Astrocyte (in vitro differentiated cells and primary cell): ENCODE measurements around the gene SH3PXD2B. TPM values are rescaled to one million over a fixed set of nuclear protein-coding genes. Genes with fewer than 3 reads are reported as not detected.

ENCODE experiments used
- DNase-seq: peaks from one replicate; pipeline ENCODE4 v3.0.0-alpha.2; 2010; ENCODE audit warnings: low read depth
- FAIRE-seq: peaks from 2 replicates; lab custom pipeline; 2011; peaks lifted over from hg19 to GRCh38; lab: Jason Lieb, UNC
- H2AFZ ChIP-seq: 2 replicates; pipeline ENCODE4 v1.6.0; 2012; ENCODE audit warnings: low read depth, low read length, inconsistent platforms
- H3K27ac ChIP-seq: 2 replicates; pipeline ENCODE4 v1.5.1; 2011; ENCODE audit warnings: low read depth, low read length, inconsistent platforms
- H3K27me3 ChIP-seq: 2 replicates; pipeline ENCODE4 v1.6.0; 2011; ENCODE audit warnings: low read length, inconsistent platforms; ENCODE audit not compliant: insufficient read depth
- H3K36me3 ChIP-seq: 2 replicates; pipeline ENCODE4 v1.5.1; 2011; ENCODE audit warnings: low read length, inconsistent platforms; ENCODE audit not compliant: insufficient read depth
- H3K4me1 ChIP-seq: 2 replicates; pipeline ENCODE4 v1.5.1; 2011; ENCODE audit warnings: low read length, inconsistent platforms; ENCODE audit not compliant: insufficient read depth
- H3K4me2 ChIP-seq: 2 replicates; pipeline ENCODE4 v1.6.0; 2012; ENCODE audit warnings: low read length, inconsistent platforms
- H3K4me3 ChIP-seq: 2 replicates; pipeline ENCODE4 v1.5.1; 2011; ENCODE audit warnings: low read depth, mild to moderate bottlenecking, low read length, inconsistent platforms; ENCODE audit not compliant: insufficient read depth
- H3K79me2 ChIP-seq: 2 replicates; pipeline ENCODE4 v1.6.0; 2012; ENCODE audit warnings: mild to moderate bottlenecking, low read length, inconsistent platforms; ENCODE audit not compliant: insufficient read depth
- H3K9ac ChIP-seq: 2 replicates; pipeline ENCODE4 v1.6.0; 2012; ENCODE audit warnings: mild to moderate bottlenecking, low read length, inconsistent platforms
- H3K9me3 ChIP-seq: 2 replicates; pipeline ENCODE4 v1.5.1; 2012; ENCODE audit warnings: low read depth, mild to moderate bottlenecking, low read length, inconsistent platforms; ENCODE audit not compliant: insufficient read depth
- H4K20me1 ChIP-seq: 2 replicates; pipeline ENCODE4 v1.6.0; 2012; ENCODE audit warnings: low read length, inconsistent platforms; ENCODE audit not compliant: insufficient read depth
- H3K27ac Mint-ChIP-seq: one replicate; pipeline ENCODE4 v1.8.0; 2021; ENCODE audit warnings: mild to moderate bottlenecking, mixed read lengths; ENCODE audit not compliant: unreplicated experiment
- H3K27me3 Mint-ChIP-seq: one replicate; pipeline ENCODE4 v1.8.0; 2021; ENCODE audit warnings: low read depth, mixed read lengths; ENCODE audit not compliant: unreplicated experiment
- H3K36me3 Mint-ChIP-seq: one replicate; pipeline ENCODE4 v1.8.0; 2021; ENCODE audit warnings: low read depth, mixed read lengths; ENCODE audit not compliant: unreplicated experiment
- H3K4me1 Mint-ChIP-seq: one replicate; pipeline ENCODE4 v1.8.0; 2021; ENCODE audit warnings: low read depth, mixed read lengths; ENCODE audit not compliant: unreplicated experiment
- H3K4me3 Mint-ChIP-seq: one replicate; pipeline ENCODE4 v1.8.0; 2021; ENCODE audit warnings: mild to moderate bottlenecking, moderate library complexity, mixed read lengths; ENCODE audit not compliant: unreplicated experiment
- H3K9me3 Mint-ChIP-seq: one replicate; pipeline ENCODE4 v1.8.0; 2021; ENCODE audit warnings: mild to moderate bottlenecking, mixed read lengths; ENCODE audit not compliant: unreplicated experiment
- EZH2 ChIP-seq: IDR thresholded peaks from 2 replicates; pipeline ENCODE4 v1.6.1; 2012; ENCODE audit warnings: mild to moderate bottlenecking, low read length, inconsistent platforms; ENCODE audit not compliant: insufficient read depth
- total RNA-seq: library from RNA; stranded (reverse); gene quantifications from 2 replicates; pipeline ENCODE4 v1.2.1, GENCODE V29; 2021
- TF ChIP-seq, protein P1 (sequence below): IDR thresholded peaks from 2 replicates; pipeline ENCODE4 v1.5.1; 2011; ENCODE audit warnings: low read depth, mild to moderate bottlenecking, inconsistent platforms, low read length, moderate library complexity; ENCODE audit not compliant: insufficient read depth

The SH3PXD2B gene
- total RNA-seq, 1 donor from 2014 or later, result 66.0 TPM

- TF ChIP-seq EZH2, result no peak
- TF ChIP-seq, protein P1, sequence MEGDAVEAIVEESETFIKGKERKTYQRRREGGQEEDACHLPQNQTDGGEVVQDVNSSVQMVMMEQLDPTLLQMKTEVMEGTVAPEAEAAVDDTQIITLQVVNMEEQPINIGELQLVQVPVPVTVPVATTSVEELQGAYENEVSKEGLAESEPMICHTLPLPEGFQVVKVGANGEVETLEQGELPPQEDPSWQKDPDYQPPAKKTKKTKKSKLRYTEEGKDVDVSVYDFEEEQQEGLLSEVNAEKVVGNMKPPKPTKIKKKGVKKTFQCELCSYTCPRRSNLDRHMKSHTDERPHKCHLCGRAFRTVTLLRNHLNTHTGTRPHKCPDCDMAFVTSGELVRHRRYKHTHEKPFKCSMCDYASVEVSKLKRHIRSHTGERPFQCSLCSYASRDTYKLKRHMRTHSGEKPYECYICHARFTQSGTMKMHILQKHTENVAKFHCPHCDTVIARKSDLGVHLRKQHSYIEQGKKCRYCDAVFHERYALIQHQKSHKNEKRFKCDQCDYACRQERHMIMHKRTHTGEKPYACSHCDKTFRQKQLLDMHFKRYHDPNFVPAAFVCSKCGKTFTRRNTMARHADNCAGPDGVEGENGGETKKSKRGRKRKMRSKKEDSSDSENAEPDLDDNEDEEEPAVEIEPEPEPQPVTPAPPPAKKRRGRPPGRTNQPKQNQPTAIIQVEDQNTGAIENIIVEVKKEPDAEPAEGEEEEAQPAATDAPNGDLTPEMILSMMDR, result no peak
- H4K20me1 ChIP-seq, result no peaks in the 10 kb centered on the region
- no peak overlapping the region for H3K4me3 ChIP-seq
- H3K9me3 Mint-ChIP-seq, result no peaks in the 10 kb centered on the region
- H3K27me3 Mint-ChIP-seq, result no peaks in the 10 kb centered on the region
- no peak for DNase-seq
- H3K9me3 ChIP-seq, result no peaks in the 10 kb centered on the region
- H2AFZ ChIP-seq, result no peak overlapping the region
- no peak overlapping the region for H3K4me3 Mint-ChIP-seq
- no peaks in the 10 kb centered on the region for H3K36me3 Mint-ChIP-seq
- H3K9ac ChIP-seq, result no peak overlapping the region
- H3K4me1 Mint-ChIP-seq, result peaks cover 2% of the 10 kb centered on the region
- no peak overlapping the region for H3K27ac Mint-ChIP-seq
- no peaks in the 10 kb centered on the region for H3K79me2 ChIP-seq
- no peaks in the 10 kb centered on the region for H3K4me1 ChIP-seq
- H3K4me2 ChIP-seq, result no peak overlapping the region
- H3K36me3 ChIP-seq, result no peaks in the 10 kb centered on the region
- no peak overlapping the region for H3K27ac ChIP-seq
- FAIRE-seq, result no peak
- H3K27me3 ChIP-seq, result peaks cover 8% of the 10 kb centered on the region
Measured at GRCh38 chr5:172294831-172295230, 159.5 kb downstream of the SH3PXD2B start.

GRCh38 chr5:172293745-172294342, 160.5 kb downstream of the SH3PXD2B start:
- H3K4me1 Mint-ChIP-seq, result peaks cover 2% of the 10 kb centered on the region
- no peak overlapping the region for H3K27ac ChIP-seq
- no peak overlapping the region for H3K4me3 Mint-ChIP-seq

More at GRCh38 chr5:172293745-172294342, 160.5 kb downstream of the SH3PXD2B start:
- TF ChIP-seq, protein P1, result no peak
- no peak for TF ChIP-seq EZH2
- H3K4me1 ChIP-seq, result no peaks in the 10 kb centered on the region
- H4K20me1 ChIP-seq, result no peaks in the 10 kb centered on the region
- no peak overlapping the region for H2AFZ ChIP-seq
- no peak overlapping the region for H3K4me3 ChIP-seq
- Mint-ChIP-seq H3K27ac (no peak overlapping the region), H3K9me3 (no peaks in the 10 kb centered on the region), H3K27me3 (no peaks in the 10 kb centered on the region), H3K36me3 (no peaks in the 10 kb centered on the region)
- DNase-seq, result no peak
- no peaks in the 10 kb centered on the region for H3K36me3 ChIP-seq
- H3K79me2 ChIP-seq, result no peaks in the 10 kb centered on the region
- no peaks in the 10 kb centered on the region for H3K9me3 ChIP-seq
- FAIRE-seq, result no peak
- no peak overlapping the region for H3K9ac ChIP-seq
- peaks cover 8% of the 10 kb centered on the region for H3K27me3 ChIP-seq
- H3K4me2 ChIP-seq, result no peak overlapping the region
